HG03196 (cell line): ENCODE data around the gene WDR6.

Experiments used
- ATAC-seq: cut with Tn5 transposase; IDR thresholded peaks from one replicate; pipeline ENCODE4 v1.9.1; 2021; ENCODE audit not compliant: unreplicated experiment

WDR6 gene

DNA sequence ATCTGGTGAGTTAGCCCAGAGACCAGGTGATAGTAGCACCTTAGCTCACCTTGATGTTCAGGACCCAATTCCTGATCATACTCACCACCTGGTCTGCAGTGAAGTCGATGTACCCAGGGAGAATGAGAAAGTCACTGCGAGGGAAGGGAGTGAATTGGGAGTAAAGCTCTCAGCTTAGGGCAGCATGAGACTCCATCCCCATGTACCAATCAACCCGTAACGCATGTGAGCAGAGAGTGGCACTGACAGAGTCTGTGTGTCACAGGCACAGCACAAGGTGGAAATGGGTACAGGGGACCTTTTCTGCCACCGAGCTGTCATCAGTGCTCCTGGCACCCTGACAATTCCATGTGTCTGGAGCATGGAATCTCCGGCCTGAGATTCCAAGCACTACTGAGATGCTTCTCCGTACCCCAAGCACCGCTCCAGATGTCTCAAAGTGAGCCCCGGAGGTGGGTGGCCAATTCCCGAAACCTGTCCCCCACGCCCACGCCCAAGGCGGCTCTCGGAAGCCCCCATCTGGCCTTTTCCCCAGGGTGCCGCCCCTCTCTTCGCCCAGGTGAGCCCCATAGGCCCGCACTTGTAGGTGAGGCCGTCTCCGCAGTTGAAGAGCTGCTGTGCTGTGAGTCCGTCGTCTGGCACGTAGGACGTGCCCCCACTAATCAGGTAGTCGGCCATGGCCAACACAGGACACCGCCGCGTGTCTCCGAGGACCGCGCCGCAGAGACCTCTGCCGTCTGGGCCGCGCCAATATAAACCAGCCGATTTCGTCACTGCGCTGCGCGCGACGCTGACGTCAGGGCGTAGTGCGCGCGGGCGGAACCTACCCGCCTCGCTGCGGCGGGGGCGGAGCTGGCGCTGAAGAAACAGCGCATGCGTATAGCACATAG is 21.7 kb downstream of the WDR6 start, which contains the start of gene IMPDH2:
IMPDH2 (minus strand) TSS at position 726 of the 890 bp plus-strand sequence; CDS start at position 678, 48 bp downstream.
- ATAC-seq: peak; percentile 85

DNA sequence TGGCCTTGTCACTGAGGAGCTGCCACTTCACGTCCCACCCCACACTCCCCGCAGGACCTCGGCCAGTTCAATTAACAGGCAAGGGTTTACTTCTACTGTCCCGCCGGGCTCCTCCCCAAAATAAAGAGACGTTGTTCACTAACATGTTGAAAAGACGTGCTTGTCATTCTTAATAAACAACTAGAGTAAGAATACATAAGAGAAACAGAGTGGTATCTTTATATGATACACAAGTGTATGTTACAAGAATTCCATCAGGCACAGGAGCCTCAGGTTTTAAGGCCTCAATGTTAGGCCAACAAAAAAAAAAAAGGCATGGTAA is 22.3 kb downstream of the WDR6 start:
- ATAC-seq: no peak

DNA sequence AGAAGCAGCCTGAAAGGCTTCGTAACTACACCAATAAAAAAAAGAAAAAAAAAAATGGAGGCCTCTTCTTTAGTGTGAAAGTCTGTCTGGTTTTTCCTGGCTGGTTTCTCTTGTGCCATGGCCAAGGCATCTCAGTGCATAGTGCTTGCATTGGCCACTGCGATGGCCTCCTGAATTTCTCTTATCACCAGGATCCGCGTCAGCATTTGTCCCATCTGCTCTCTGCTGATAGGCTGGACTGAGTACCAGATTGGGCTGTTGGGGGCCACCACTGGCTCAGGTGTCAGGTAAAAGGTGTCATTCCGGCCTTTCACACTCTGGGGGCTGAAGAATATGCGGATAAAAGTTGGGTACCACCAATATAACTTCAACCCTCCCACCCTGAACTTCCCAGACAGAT is 23.1 kb downstream of the WDR6 start:
- no peak for ATAC-seq

DNA sequence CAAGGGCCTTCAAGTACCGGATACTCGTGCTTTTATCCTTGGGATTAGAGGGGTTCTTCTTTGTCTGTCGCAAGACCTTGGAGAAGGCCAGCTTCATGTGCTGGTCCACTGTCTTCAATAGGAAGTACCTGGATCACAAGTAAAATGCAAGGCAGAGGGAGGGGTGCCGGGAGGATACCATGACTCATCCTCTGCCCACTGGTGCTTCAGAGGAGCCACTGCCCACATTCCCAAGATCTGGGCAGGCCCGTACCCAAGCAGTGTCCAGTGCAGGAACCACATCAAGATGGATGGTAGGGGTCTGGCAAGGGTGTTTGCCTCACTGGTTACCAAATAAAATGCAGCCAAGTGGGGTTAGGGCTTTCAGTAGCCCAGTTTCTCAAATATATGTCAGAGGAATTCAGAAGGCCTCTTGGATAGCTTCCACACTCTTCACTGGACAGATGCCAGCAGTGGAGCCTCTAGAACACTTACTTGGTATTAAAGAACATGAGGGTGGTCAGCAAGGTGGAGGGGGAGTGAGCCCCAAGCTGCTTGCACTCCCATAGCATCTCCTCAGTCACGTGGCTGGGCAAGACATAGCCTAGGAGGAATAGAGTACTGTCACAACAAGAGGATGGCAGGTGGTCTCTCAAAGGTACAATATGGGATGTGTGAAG is 25.6 kb downstream of the WDR6 start:
- no peak for ATAC-seq

DNA sequence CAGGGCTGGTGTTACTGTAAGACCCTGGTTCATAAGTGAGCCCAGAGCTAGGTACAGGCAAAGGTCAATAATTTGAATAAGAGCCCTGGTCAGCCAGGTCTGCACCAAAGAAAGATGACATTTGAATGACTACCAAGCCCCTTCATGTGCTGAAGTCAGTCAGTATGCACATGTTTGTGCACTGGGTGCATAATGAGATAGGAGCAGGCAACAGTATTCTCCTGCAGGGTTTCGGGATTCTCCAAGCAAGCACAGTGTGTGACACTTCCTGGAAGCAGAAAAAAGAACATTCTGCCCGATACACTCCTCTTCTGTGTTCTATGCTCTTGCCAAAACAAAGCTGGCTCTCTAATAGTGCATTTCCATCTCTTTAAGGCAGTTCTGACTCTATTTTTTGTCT is 27.5 kb downstream of the WDR6 start:
- ATAC-seq: no peak

DNA sequence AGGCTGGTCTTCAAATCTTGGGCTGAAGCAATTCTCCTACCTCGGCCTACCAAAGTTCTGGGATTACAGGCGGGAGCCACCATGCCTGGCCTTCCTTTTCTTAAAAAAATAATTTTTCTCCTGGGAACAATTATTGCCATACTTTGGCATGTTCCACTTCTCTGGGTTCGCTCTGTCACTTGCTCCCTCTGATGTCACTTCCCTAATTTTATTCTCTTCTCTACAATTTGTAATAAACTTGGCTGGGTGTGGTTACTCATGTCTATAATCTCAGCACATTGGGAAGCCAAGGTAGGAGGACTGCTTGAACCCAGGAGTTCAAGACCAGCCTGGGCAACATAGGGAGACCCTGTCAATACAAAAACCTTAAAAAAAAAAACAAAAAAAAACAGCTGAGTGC is 28.1 kb downstream of the WDR6 start:
- ATAC-seq: no peak

DNA sequence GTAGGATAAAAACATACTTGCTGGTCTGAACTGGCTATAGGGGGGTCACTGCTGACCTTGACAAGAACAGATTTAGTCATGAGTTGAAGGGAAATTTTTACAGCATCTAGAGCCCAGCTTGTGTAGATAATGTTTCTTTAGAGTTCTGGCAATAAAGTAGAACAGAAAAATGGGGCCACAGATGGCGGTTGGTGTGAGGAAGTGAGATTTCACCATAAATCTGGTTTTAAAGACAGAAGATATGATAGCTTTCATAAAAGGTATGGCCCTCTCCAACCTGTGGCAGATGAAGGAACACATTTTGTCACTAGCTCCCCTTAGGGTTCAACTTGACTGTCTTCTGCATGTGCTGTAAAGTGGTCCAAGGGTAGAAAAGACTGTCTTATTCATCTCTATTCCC is 46.4 kb downstream of the WDR6 start:
- ATAC-seq: no peak

DNA sequence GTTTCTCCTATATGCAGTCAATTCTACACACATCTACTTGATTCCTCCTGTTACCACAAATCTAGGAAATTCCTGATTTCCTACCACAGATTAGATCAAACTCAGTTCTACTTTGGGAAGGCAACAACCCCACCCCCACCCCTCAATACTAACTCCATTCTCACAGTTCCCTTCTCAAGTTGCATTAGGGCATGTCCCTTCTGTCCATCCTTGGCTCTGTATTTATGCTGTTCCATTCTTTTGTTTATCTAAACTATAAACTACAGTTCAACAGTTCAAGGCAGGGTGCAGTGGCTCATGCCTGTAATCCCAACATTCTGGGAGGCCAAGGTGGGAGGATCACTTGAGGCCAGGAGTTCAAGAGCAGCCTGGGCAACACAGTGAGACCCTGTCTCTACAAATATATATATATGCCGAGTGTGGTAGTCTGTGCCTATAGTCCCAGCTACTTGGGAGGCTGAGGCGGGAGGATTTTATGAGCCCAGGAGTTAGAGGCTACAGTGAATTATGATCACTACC is 47.2 kb downstream of the WDR6 start:
- ATAC-seq: no peak

DNA sequence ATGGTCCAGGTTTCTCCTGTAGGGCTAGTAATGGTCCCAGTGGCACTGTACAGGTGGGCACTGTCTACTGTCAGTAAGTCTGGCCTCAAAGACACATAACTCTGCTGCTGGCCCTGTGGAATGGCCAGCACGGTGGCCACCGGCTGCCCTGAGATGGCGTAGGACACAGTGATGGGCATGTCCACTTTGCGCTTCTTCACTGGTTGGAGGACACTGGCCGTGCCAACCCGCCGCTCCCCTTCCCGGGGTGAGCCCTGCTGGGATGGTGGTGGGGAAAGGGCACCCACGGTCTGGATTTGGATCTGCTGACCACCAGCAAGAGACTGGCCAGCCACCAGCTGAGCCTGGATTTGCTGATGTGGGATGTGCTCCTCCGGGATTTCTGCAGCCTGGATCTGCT is 50.1 kb downstream of the WDR6 start:
- ATAC-seq: no peak

DNA sequence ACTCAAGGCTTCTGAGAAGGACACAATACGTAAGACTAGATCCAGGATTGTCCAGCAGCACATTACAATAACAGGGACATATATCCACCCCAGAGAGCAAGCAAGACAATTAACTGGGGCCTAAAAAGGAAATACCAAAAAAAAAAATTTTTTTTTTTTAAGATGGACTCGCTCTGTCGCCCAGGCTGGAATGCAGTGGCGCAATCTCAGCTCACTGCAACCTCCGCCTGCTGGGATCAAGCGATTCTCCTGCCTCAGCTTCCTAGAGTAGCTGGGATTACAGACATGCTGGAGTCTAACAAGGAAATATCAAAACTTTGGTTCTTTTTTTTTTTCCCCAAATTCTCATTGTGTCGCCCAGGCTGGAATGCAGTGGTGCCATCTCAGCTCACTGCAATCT is 50.8 kb downstream of the WDR6 start:
- ATAC-seq: no peak
